Central memory CD8-positive, alpha-beta T cell (primary cell): ENCODE data around the gene SHC2.

Experiments
- ATAC-seq: fragments of 150-1000 bp; cut with Tn5 transposase; replicated peaks from 2 replicates; pipeline ENCODE4 v1.10.0; 2022; ENCODE audit warnings: mild to moderate bottlenecking, moderate FRiP score, moderate number of reproducible peaks; ENCODE audit not compliant: poor library complexity, severe bottlenecking; ENCODE audit errors: extremely low read depth
- DNase-seq, 2 donors: peaks; one replicate each; pipeline ENCODE4 v3.0.0; 2021; ENCODE audit warnings: low spot score in 2 of 2
- H3K27ac Mint-ChIP-seq: one replicate; pipeline ENCODE4 v1.8.0; 2022; ENCODE audit warnings: low read depth, mild to moderate bottlenecking, moderate library complexity, mixed read lengths
- H3K27me3 Mint-ChIP-seq: one replicate; pipeline ENCODE4 v1.8.0; 2022; ENCODE audit warnings: mixed read lengths
- H3K36me3 Mint-ChIP-seq: one replicate; pipeline ENCODE4 v1.8.0; 2022; ENCODE audit warnings: mild to moderate bottlenecking, moderate library complexity, mixed read lengths; ENCODE audit not compliant: insufficient read depth
- H3K4me1 Mint-ChIP-seq: one replicate; pipeline ENCODE4 v1.8.0; 2022; ENCODE audit warnings: mixed read lengths
- H3K4me3 Mint-ChIP-seq: one replicate; pipeline ENCODE4 v1.8.0; 2022; ENCODE audit warnings: mild to moderate bottlenecking, moderate library complexity, mixed read lengths
- H3K9me3 Mint-ChIP-seq: one replicate; pipeline ENCODE4 v1.8.0; 2022; ENCODE audit warnings: mixed read lengths

Gene SHC2

DNA sequence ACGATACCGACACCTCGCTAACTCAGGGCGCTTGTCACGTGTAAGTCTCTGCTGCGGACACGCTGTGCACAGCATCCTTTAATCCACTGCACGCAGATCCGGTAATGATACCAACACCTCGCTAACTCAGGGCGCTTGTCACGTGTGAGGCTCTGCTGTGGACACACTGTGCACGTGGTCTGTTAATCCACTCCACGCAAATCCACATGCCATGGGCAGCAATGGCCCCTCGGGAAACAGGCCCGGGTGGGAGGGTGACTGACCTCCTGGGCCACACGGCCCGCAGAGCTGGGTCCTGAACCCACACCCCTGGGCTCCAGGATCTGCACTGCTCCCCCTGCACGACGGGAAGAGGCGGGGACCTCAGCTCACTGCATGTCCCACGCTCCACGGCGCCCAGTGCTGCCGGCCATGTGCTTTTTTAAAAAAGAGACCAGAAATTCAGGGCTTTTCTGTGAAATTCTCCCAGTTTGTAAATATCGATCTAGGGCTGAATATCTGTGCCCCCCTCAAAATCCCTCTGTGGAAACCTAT lies 16.1 kb downstream of the SHC2 start:
- Mint-ChIP-seq H3K4me1 (no peaks in the 10 kb centered on the region), H3K27me3 (peaks cover 25% of the 10 kb centered on the region), H3K27ac (no peak overlapping the region), H3K36me3 (no peaks in the 10 kb centered on the region), H3K4me3 (no peak overlapping the region), H3K9me3 (peaks cover 6% of the 10 kb centered on the region)
- ATAC-seq (no peak), DNase-seq (no peak)

DNA sequence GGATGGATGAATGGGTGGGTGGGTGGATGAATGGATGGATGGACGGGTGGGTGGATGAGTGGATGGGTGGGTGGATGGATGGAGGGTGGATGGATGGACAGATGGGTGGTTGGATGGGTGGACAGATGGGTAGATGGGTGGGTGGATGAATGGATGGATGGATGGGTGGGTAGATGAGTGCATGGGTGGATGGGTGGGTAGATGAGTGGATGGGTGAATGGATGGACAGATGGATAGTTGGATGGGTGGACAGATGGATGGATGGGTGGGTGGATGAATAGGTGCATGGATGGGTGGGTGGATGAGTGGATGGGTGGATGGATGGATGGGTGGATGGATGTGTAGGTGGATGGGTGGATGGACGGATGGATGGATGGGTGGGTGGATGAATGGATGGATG lies 17.8 kb downstream of the SHC2 start:
- no peaks in the 10 kb centered on the region for H3K36me3 Mint-ChIP-seq
- DNase-seq (no peak), ATAC-seq (no peak)
- peaks cover 6% of the 10 kb centered on the region for H3K9me3 Mint-ChIP-seq
- H3K27me3 Mint-ChIP-seq, result peaks cover 26% of the 10 kb centered on the region
- H3K27ac Mint-ChIP-seq, result no peak overlapping the region
- no peak overlapping the region for H3K4me3 Mint-ChIP-seq
- H3K4me1 Mint-ChIP-seq, result no peaks in the 10 kb centered on the region

GRCh38 chr19:442085-442484 lies 18.7 kb downstream of the SHC2 start:
- H3K4me1 Mint-ChIP-seq, result no peaks in the 10 kb centered on the region
- peaks cover 36% of the 10 kb centered on the region for H3K27me3 Mint-ChIP-seq
- ATAC-seq (no peak), DNase-seq (no peak)
- H3K27ac Mint-ChIP-seq, result no peak overlapping the region
- no peak overlapping the region for H3K4me3 Mint-ChIP-seq
- H3K9me3 Mint-ChIP-seq, result peaks cover 6% of the 10 kb centered on the region
- no peaks in the 10 kb centered on the region for H3K36me3 Mint-ChIP-seq

GRCh38 chr19:441213-441836 lies 19.5 kb downstream of the SHC2 start:
- no peak for DNase-seq
- Mint-ChIP-seq H3K9me3 (peaks cover 6% of the 10 kb centered on the region), H3K27me3 (peaks cover 41% of the 10 kb centered on the region), H3K4me1 (no peaks in the 10 kb centered on the region), H3K4me3 (no peak overlapping the region), H3K36me3 (no peaks in the 10 kb centered on the region), H3K27ac (no peak overlapping the region)
- no peak for ATAC-seq

DNA sequence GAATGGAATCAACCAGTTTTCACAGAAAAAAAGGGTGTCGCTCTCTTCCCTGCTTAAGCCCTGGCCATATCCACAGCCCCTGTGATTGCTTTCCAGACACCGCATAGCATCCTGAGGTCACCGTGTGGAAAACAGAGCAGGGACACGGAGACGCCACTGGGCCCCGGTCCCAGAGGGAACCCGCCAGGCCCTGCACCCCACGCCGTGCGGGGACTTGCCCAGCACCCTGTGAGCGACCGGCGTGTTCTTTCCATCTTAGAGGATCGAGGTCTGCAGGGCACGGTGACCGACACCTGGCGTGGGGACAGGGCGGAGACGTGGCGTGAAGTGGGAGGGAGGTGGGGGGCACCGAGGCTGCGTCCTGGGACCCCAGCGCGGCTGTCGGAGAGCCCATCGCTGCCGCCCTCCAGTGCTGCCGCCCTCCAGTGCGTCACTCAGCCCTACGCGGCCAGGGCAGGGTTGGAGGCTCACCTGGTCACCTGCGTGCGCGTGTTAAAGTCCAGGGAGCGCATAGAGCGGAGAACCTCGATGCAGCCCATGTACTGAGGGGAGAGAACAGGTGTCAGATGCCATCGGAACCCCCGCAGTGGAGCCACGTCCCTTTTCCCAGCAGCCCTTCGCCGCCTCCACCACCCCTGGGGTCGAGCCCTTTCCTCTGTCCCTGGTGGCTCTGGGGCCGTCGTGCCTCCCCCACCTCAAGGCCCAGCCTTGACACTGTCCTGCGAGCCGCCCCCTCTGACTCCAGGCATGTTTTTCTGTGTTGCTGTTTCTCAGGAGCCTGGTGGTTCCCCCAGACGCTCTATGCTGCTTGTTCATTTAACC lies 20.2 kb downstream of the SHC2 start:
- Mint-ChIP-seq H3K9me3 (peaks cover 6% of the 10 kb centered on the region), H3K27me3 (peaks cover 41% of the 10 kb centered on the region), H3K4me1 (no peaks in the 10 kb centered on the region), H3K4me3 (no peak overlapping the region), H3K36me3 (no peaks in the 10 kb centered on the region), H3K27ac (no peak overlapping the region)
- no peak for DNase-seq
- no peak for ATAC-seq

DNA sequence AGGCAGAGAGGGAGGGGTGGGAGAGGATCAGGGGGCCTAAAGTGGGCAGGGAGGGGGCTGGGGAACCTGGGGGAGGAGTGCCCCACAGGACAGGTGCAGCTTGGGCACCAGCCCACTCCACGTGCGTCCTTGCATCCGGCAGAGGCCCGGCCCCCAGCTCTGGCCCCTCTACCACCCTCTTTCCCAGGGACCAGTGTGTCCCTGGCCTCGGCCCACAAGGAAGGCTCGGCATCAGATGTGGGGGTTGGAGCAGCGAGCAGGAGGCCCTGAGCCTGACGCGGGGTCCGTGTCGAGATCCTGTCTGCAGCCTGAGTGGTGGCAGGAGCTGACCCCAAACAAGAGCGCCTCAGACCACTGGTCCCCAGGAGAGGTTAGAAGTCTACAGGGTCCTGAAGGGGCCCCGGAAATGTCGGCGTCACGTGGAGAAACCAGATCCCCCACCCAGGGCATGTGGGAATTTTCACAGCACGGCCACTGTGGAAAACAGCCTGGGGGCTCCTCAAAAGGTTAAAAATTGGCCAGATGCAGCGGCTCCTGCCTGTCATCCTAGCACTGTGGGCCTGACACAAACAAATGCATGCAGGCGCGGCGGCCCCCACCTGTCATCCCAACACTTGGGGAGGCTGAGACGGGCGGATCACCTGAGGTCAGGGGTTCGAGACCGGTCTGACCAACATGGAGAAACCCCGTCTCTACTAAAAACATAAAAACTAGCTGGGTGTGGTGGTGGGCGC lies 21.5 kb downstream of the SHC2 start:
- no peaks in the 10 kb centered on the region for H3K36me3 Mint-ChIP-seq

DNA sequence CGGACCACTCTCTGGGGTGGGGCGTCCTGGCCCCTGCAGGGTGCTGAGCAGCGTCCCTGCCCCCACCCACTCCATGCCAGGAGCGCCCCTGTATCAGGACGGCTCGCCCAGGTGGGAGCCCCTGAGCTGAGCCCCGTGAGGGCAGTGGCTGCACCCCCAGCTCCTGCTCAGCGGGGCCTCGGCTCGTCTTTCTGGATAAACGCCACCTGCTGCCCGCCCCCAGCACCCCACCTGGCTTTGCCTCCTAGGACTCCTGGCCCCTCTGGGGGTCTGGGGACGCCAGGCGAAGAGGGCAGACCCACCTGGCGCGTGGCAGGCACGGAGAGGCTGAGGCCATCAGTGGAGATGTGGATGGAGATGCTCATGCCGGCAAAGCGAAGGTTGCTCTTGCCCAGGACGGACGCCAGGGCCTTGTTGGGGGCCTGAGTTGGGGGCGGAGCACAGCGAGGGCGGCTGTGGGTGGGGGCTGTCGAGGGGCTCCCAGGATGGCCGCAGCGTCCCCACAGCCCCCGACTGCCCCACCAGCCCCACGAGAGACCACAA lies 22.3 kb downstream of the SHC2 start:
- ATAC-seq (no peak), DNase-seq (no peak)
- Mint-ChIP-seq H3K4me3 (no peak overlapping the region), H3K27me3 (peaks cover 41% of the 10 kb centered on the region), H3K9me3 (peaks cover 6% of the 10 kb centered on the region), H3K27ac (no peak overlapping the region), H3K36me3 (no peaks in the 10 kb centered on the region), H3K4me1 (no peaks in the 10 kb centered on the region)

More for the DNA sequence above, 21.5 kb downstream of the SHC2 start:
- ATAC-seq (no peak), DNase-seq (no peak)
- no peak overlapping the region for H3K4me3 Mint-ChIP-seq
- H3K27ac Mint-ChIP-seq, result no peak overlapping the region
- H3K9me3 Mint-ChIP-seq, result peaks cover 6% of the 10 kb centered on the region
- peaks cover 41% of the 10 kb centered on the region for H3K27me3 Mint-ChIP-seq
- no peaks in the 10 kb centered on the region for H3K4me1 Mint-ChIP-seq

DNA sequence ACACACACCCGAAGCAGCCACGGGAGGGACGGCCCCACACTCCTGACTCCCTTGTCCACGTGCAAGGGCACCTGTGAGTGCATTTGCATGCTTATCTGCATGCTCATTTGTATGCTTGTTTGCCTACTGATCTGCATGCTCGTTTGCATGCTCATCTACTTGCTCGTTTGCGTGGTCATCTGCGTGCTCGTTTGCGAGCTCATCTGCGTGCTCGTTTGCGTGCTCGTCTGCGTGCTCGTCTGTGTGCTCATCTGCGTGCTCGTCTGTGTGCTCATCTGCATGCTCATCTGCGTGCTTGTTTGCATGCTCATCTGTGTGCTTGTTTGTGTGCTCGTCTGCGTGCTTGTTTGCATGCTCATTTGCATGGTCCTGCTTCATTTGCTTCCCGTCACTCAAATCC lies 23.8 kb downstream of the SHC2 start:
- H3K27ac Mint-ChIP-seq, result no peak overlapping the region
- no peaks in the 10 kb centered on the region for H3K4me1 Mint-ChIP-seq
- H3K9me3 Mint-ChIP-seq, result peaks cover 4% of the 10 kb centered on the region
- DNase-seq (no peak), ATAC-seq (no peak)
- peaks cover 38% of the 10 kb centered on the region for H3K27me3 Mint-ChIP-seq
- no peak overlapping the region for H3K4me3 Mint-ChIP-seq
- H3K36me3 Mint-ChIP-seq, result no peaks in the 10 kb centered on the region

DNA sequence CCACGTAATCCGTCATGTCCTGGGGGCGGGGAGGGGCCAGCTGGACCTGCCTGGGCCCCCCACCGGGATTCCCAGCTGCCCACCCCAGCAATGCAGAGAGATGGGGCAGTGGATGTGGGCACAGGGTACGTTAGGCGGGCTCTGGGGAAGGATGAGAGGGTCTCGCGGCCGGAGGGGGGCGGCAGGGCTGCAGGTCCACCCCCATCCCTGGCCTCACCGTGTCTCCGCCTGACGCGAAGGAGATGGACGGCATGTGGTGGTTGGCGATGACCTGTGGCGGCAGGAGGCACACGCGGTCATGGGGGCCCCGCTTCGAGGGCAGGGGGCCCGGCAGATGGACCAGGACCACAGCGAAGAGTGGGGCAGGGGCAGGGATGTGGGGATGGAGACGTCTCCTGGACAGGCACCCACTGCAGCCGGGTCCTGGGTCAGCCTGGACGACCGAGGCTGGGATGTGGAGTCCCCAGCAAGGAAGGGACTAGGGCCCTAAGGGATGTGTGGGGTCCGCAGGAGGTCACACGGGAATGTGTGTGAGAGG lies 24.4 kb downstream of the SHC2 start:
- peaks cover 32% of the 10 kb centered on the region for H3K27me3 Mint-ChIP-seq
- H3K4me1 Mint-ChIP-seq, result no peaks in the 10 kb centered on the region
- no peaks in the 10 kb centered on the region for H3K36me3 Mint-ChIP-seq
- ATAC-seq (no peak), DNase-seq (no peak)
- H3K4me3 Mint-ChIP-seq, result no peak overlapping the region
- H3K9me3 Mint-ChIP-seq, result no peaks in the 10 kb centered on the region
- no peak overlapping the region for H3K27ac Mint-ChIP-seq

DNA sequence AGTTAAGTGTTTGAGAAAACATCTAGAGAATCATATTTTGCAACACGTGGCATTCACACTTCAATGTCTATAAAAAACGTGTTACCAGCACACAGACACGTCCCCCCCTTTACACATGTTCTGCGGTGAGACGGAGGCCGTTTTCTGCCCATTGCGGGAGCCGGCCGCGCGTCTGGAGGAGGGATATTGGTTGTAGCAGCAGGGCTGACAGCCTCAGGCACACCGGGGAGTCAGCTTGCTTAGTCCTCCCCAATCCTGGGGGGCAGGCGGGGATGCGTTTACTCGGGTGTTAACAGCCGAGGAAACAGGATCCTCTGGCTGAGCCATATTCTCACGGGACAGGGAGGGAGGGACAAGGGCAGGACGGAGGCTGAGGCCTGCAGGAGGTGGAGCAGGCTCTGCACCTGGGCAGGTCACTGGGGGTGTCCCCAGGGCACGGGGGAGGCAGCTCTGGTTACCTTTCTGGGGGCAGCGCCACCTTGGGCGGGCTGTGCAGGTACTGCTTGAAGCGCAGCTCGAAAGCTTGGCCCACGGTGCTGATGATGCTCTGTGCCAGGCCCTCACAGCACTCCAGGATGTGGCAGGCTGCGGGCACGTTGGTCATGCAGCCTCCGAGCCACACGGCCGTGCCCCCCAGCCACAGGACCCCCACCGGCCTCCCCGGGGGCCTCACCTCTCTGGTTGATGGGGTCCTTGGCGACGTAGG lies 25.0 kb downstream of the SHC2 start:
- H3K27me3 Mint-ChIP-seq, result peaks cover 27% of the 10 kb centered on the region
- no peaks in the 10 kb centered on the region for H3K9me3 Mint-ChIP-seq
- H3K4me1 Mint-ChIP-seq, result no peaks in the 10 kb centered on the region
- no peak overlapping the region for H3K27ac Mint-ChIP-seq
- no peak overlapping the region for H3K4me3 Mint-ChIP-seq
- DNase-seq, result no peak
- no peaks in the 10 kb centered on the region for H3K36me3 Mint-ChIP-seq
- no peak for ATAC-seq

DNA sequence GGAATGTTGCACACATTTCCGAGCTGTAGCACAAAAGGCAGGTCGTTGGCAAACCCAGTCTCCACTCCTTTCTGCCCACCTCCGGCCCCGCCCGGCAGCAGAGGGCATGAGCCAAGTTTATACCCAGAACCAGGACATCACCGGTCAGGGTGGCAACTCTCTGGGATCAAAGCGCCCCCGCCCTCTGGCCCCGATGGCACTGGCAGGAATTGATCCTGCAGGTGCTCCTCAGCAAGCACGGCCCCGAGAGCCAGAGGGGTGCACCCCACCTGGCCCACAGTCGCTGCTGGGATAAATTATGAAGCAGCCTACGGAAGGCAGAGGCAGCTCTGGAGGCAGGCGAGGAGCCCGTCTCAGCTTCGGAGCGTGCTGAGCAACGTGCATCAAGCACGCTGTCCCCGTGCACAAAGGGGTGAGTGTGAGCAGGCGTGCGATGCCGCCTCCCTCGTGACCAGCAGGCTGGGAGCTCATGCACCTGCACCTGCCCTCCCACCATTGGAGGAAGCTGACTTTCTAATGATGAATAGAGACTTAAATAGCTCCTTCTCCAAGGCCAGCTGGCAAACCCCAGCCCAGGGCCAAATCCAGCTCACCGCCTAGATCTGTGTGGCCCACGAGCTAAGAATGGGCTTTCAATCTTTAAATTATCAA lies 25.7 kb downstream of the SHC2 start:
- H3K27ac Mint-ChIP-seq, result no peak overlapping the region

More for the DNA sequence above, 25.7 kb downstream of the SHC2 start:
- no peaks in the 10 kb centered on the region for H3K9me3 Mint-ChIP-seq
- peaks cover 21% of the 10 kb centered on the region for H3K27me3 Mint-ChIP-seq
- DNase-seq (no peak), ATAC-seq (no peak)
- H3K36me3 Mint-ChIP-seq, result no peaks in the 10 kb centered on the region
- H3K4me1 Mint-ChIP-seq, result no peaks in the 10 kb centered on the region
- no peak overlapping the region for H3K4me3 Mint-ChIP-seq
